H1 (cell line): Measurements from ENCODE around the gene MMEL1. TPM values are rescaled to one million over a fixed set of nuclear protein-coding genes. Genes with fewer than 3 reads are reported as not detected.

Source experiments
- CTCF ChIA-PET: fragments of 300-600 bp; sonication (Branson Sonifier 250); formaldehyde crosslinking; loops from one replicate; lab custom pipeline; 2021; ENCODE audit not compliant: partially characterized antibody; lab: Charles Lee
- POLR2A ChIA-PET: fragments of 300-600 bp; sonication (Branson Sonifier 250); formaldehyde crosslinking; loops from one replicate; lab custom pipeline; 2021; ENCODE audit warnings: inconsistent platforms; ENCODE audit not compliant: partially characterized antibody; lab: Charles Lee
- DNase-seq, 2 experiments: peaks; one replicate each; pipeline versions ENCODE4 v3.0.0 to v3.0.0-alpha.2; 2010 to 2022; ENCODE audit warnings: low spot score in 2 of 2, low read depth in 1 of 2, mixed read lengths in 1 of 2
- FAIRE-seq: peaks from 2 replicates; lab custom pipeline; 2011; peaks lifted over from hg19 to GRCh38; lab: Jason Lieb, UNC
- H2AFZ ChIP-seq: 2 replicates; pipeline ENCODE4 v1.8.1; 2012; ENCODE audit warnings: low read length, inconsistent platforms
- H2AK5ac ChIP-seq: 2 replicates; pipeline ENCODE4 v1.6.1; 2013; ENCODE audit warnings: low read depth, low read length
- H2BK120ac ChIP-seq: replicated peaks from 2 replicates; pipeline ENCODE3; 2013; ENCODE audit warnings: low read depth, low read length, inconsistent platforms
- H2BK12ac ChIP-seq: 2 replicates; pipeline ENCODE4 v1.6.1; 2013; ENCODE audit warnings: low read depth, low read length
- H2BK15ac ChIP-seq: 2 replicates; pipeline ENCODE4 v1.6.1; 2013; ENCODE audit warnings: low read length
- H2BK20ac ChIP-seq: 2 replicates; pipeline ENCODE4 v1.6.1; 2013; ENCODE audit warnings: low read length
- H2BK5ac ChIP-seq: 2 replicates; pipeline ENCODE4 v1.6.1; 2013; ENCODE audit warnings: low read depth, low read length
- H3K14ac ChIP-seq: 2 replicates; pipeline ENCODE4 v1.6.1; 2013; ENCODE audit warnings: inconsistent platforms; ENCODE audit not compliant: insufficient read length
- H3K18ac ChIP-seq: 2 replicates; pipeline ENCODE4 v1.6.1; 2013; ENCODE audit warnings: low read length; ENCODE audit errors: extremely low read depth
- H3K23ac ChIP-seq: 2 replicates; pipeline ENCODE4 v1.6.1; 2013; ENCODE audit warnings: inconsistent platforms; ENCODE audit not compliant: insufficient read length
- H3K23me2 ChIP-seq: 2 replicates; pipeline ENCODE4 v1.6.1; 2013; ENCODE audit warnings: low read depth, low read length
- H3K27ac ChIP-seq: 2 replicates; pipeline ENCODE4 v1.6.1; 2011; ENCODE audit warnings: low read depth, low read length, inconsistent platforms
- H3K27me3 ChIP-seq, 4 experiments: replicated peaks in 1 of 4; 1 replicate in 1 of 4; 2 replicates in 3 of 4; pipeline versions ENCODE4 v1.6.1 to v1.8.1; 2011 to 2013; ENCODE audit warnings: low read length in 3 of 4, mild to moderate bottlenecking in 3 of 4, inconsistent platforms in 2 of 4, mixed read lengths in 2 of 4, moderate library complexity in 1 of 4; ENCODE audit not compliant: control insufficient read depth in 3 of 4, insufficient read depth in 3 of 4; ENCODE audit errors: extremely low read depth in 1 of 4
- H3K36me3 ChIP-seq, 4 experiments: 2 replicates each; pipeline versions ENCODE4 v1.6.1 to v1.8.1; 2011 to 2013; ENCODE audit warnings: mild to moderate bottlenecking in 4 of 4, low read length in 3 of 4, moderate library complexity in 2 of 4, control low read depth in 1 of 4, inconsistent platforms in 1 of 4; ENCODE audit not compliant: insufficient read depth in 4 of 4, control insufficient read depth in 2 of 4
- H3K4ac ChIP-seq: replicated peaks from 2 replicates; pipeline ENCODE3; 2013; ENCODE audit warnings: low read length, low read depth, mixed read lengths, inconsistent platforms; ENCODE audit not compliant: insufficient read length
- H3K4me1 ChIP-seq, 4 experiments: replicated peaks in 1 of 4; 1 replicate in 1 of 4; 2 replicates in 3 of 4; pipeline versions ENCODE4 v1.6.1 to v1.8.1; 2011 to 2013; ENCODE audit warnings: low read length in 3 of 4, inconsistent platforms in 2 of 4, mixed read lengths in 1 of 4; ENCODE audit not compliant: insufficient read depth in 4 of 4, control insufficient read depth in 3 of 4
- H3K4me2 ChIP-seq, 2 experiments: 2 replicates each; pipeline versions ENCODE4 v1.6.1 to v1.8.1; 2011 to 2013; ENCODE audit warnings: low read depth in 2 of 2, low read length in 2 of 2, control low read depth in 1 of 2, inconsistent platforms in 1 of 2, mild to moderate bottlenecking in 1 of 2; ENCODE audit not compliant: insufficient read depth in 1 of 2
- H3K4me3 ChIP-seq, 4 experiments: fragments of 200-600, 300-600 bp in 1 of 4; sonication (generic), shearing (Covaris generic), sonication (Bioruptor Twin) in 1 of 4; 2 replicates each; pipeline versions ENCODE4 v1.5.1 to v1.8.1; 2011 to 2016; ENCODE audit warnings: low read length in 4 of 4, low read depth in 3 of 4, control low read depth in 2 of 4, inconsistent platforms in 2 of 4, mild to moderate bottlenecking in 2 of 4, mixed read lengths in 1 of 4, moderate library complexity in 1 of 4; ENCODE audit not compliant: insufficient read depth in 2 of 4; ENCODE audit errors: extremely low read depth in 1 of 4
- H3K56ac ChIP-seq: replicated peaks from 2 replicates; pipeline ENCODE3; 2013; ENCODE audit warnings: low read depth, mild to moderate bottlenecking, mixed read lengths, low read length, inconsistent platforms; ENCODE audit not compliant: insufficient read length
- H3K79me1 ChIP-seq: 2 replicates; pipeline ENCODE4 v1.6.1; 2013; ENCODE audit warnings: low read depth, low read length, control low read depth
- H3K79me2 ChIP-seq, 2 experiments: 2 replicates each; pipeline versions ENCODE4 v1.6.1 to v1.8.1; 2012 to 2013; ENCODE audit warnings: low read length in 2 of 2, mild to moderate bottlenecking in 2 of 2, inconsistent platforms in 1 of 2; ENCODE audit not compliant: insufficient read depth in 2 of 2, control insufficient read depth in 1 of 2
- H3K9ac ChIP-seq, 4 experiments: replicated peaks in 1 of 4; 1 replicate in 1 of 4; 2 replicates in 3 of 4; pipeline versions ENCODE4 v1.6.1 to v1.8.1; 2011 to 2013; ENCODE audit warnings: low read depth in 3 of 4, low read length in 3 of 4, control low read depth in 2 of 4, mild to moderate bottlenecking in 2 of 4, moderate library complexity in 2 of 4, inconsistent platforms in 1 of 4; ENCODE audit errors: extremely low read depth in 1 of 4
- H3K9me3 ChIP-seq, 2 experiments: 2 replicates each; pipeline versions ENCODE4 v1.6.1 to v1.8.1; 2012 to 2013; ENCODE audit warnings: mild to moderate bottlenecking in 2 of 2, moderate library complexity in 2 of 2, control low read depth in 1 of 2, inconsistent platforms in 1 of 2, low read depth in 1 of 2, low read length in 1 of 2, mixed read lengths in 1 of 2; ENCODE audit not compliant: insufficient read depth in 2 of 2
- H4K20me1 ChIP-seq, 2 experiments: replicated peaks in 1 of 2; 2 replicates each; pipeline versions ENCODE3 to v1.8.1; 2011 to 2013; ENCODE audit warnings: inconsistent platforms in 2 of 2, low read length in 2 of 2, mild to moderate bottlenecking in 1 of 2; ENCODE audit not compliant: insufficient read depth in 2 of 2, control insufficient read depth in 1 of 2
- H4K5ac ChIP-seq: 2 replicates; pipeline ENCODE4 v1.6.1; 2013; ENCODE audit warnings: low read length, low read depth, mixed read lengths, inconsistent platforms; ENCODE audit not compliant: insufficient read length
- H4K8ac ChIP-seq: 2 replicates; pipeline ENCODE4 v1.8.0; 2013; ENCODE audit warnings: mild to moderate bottlenecking, moderate library complexity, low read length, inconsistent platforms; ENCODE audit not compliant: insufficient read depth; ENCODE audit errors: extremely low read depth
- H4K91ac ChIP-seq: replicated peaks from 2 replicates; pipeline ENCODE3; 2013; ENCODE audit warnings: low read length, mixed read lengths, inconsistent platforms; ENCODE audit not compliant: insufficient read length
- CBX8 ChIP-seq: fragments of 300-800, 300-1000 bp; sonication (generic); IDR thresholded peaks from 2 replicates; pipeline ENCODE4 v1.7.1; 2016; ENCODE audit warnings: low read depth, low read length, borderline replicate concordance
- CREB1 ChIP-seq: IDR thresholded peaks from 2 replicates; pipeline ENCODE4 v1.6.1; 2012; ENCODE audit warnings: inconsistent platforms
- CTBP2 ChIP-seq: IDR thresholded peaks from 2 replicates; pipeline ENCODE4 v1.7.0; 2011; ENCODE audit warnings: borderline replicate concordance, mild to moderate bottlenecking, moderate library complexity, mixed read lengths, low read length; ENCODE audit not compliant: insufficient read depth, insufficient read length
- E2F6 ChIP-seq: IDR thresholded peaks from 2 replicates; pipeline ENCODE4 v1.6.1; 2012; ENCODE audit warnings: inconsistent platforms
- HDAC2 ChIP-seq, 2 experiments: fragments of 300-600 bp in 1 of 2; sonication (generic) in 1 of 2; IDR thresholded peaks; 2 replicates each; pipeline ENCODE4 v1.6.1; 2011 to 2012; ENCODE audit warnings: low read depth in 2 of 2, low read length in 2 of 2, mild to moderate bottlenecking in 2 of 2, moderate library complexity in 2 of 2, borderline replicate concordance in 1 of 2, inconsistent platforms in 1 of 2
- HDAC6 ChIP-seq: IDR thresholded peaks from one replicate; pipeline ENCODE4 v1.7.1; 2012; ENCODE audit warnings: low read depth, mild to moderate bottlenecking, inconsistent platforms, low read length, moderate library complexity
- KDM4A ChIP-seq: IDR thresholded peaks from one replicate; pipeline ENCODE4 v1.7.1; 2012; ENCODE audit warnings: low read depth, mild to moderate bottlenecking, moderate library complexity, low read length, inconsistent platforms; ENCODE audit not compliant: severe bottlenecking
- POLR2A ChIP-seq, 2 experiments: IDR thresholded peaks; 1 replicate in 1 of 2; 2 replicates in 1 of 2; pipeline ENCODE4 v1.6.1; 2011; ENCODE audit warnings: low read depth in 2 of 2, low read length in 2 of 2, mild to moderate bottlenecking in 2 of 2; ENCODE audit errors: control extremely low read depth in 1 of 2
- RBBP5 ChIP-seq: IDR thresholded peaks from 2 replicates; pipeline ENCODE4 v1.7.1; 2012; ENCODE audit warnings: low read depth, mild to moderate bottlenecking, inconsistent platforms, low read length, moderate library complexity, borderline replicate concordance
- WGBS, 2 experiments: shearing (Covaris generic) in 1 of 2; methylation state at CpG; one replicate each; pipeline versions ENCODE4 v1.1.6 to v1.1.7; 2013 to 2015; ENCODE audit warnings: low lambda C conversion rate in 2 of 2, mixed read lengths in 2 of 2, inconsistent platforms in 1 of 2, low coverage in 1 of 2, missing lambda C conversion rate in 1 of 2; ENCODE audit not compliant: insufficient replicate concordance in 2 of 2, insufficient coverage in 1 of 2, insufficient read length in 1 of 2; ENCODE audit errors: extremely low coverage in 1 of 2, missing lambda C conversion rate in 1 of 2; 5-methylcytosine and 5-hydroxymethylcytosine counted together
- polyA plus RNA-seq, 7 experiments: library from polyadenylated mRNA; depleted of rRNA in 3 of 7; stranded (reverse) in 5 of 7; unstranded in 2 of 7; fragments of >200 nt in 5 of 7; fragments of 200-250 nt in 2 of 7; gene quantifications; 1 replicate in 5 of 7; 2 replicates in 1 of 7; 4 replicates in 1 of 7; pipeline versions ENCODE4 v1.2.1 to v1.2.3, GENCODE V29; 2011 to 2013; ENCODE audit warnings: missing spikeins in 2 of 7, mixed read lengths in 2 of 7
- total RNA-seq: library from RNA; stranded (reverse); fragmentation: NEBNext Ultra II Directional; extraction: Animal tissue kit (Norgen Biotek cat#: 25700); gene quantifications from 2 replicates; pipeline ENCODE4 v1.2.1, GENCODE V29; 2021

The MMEL1 gene
- total and polyA plus RNA-seq, 2 of the 8 experiments (the other 6 are each of a cell fraction or from before 2014, with no cell fraction given), result 0.91 to 1.7 TPM

GRCh38 chr1:2630498-2631135 is 2.2 kb downstream of the MMEL1 start:
- WGBS, 2 experiments, result 91% methylated on average over 35 of the region's 35 CpGs; no CpG with 5 or more reads in 1 of the 2 experiments
- Histone ChIP-seq H3K79me2 (no peaks in the 10 kb centered on the region), H3K4me2 (no peak overlapping the region; a peak in 1 of 4 replicates), H4K8ac (no peak overlapping the region; the same call in 1 of the 2 replicates), H2BK20ac (0 out of 2 replicates have a peak overlapping the region, but pooled peaks have one; percentile 25), H3K9ac (no peak overlapping the region), H3K4me3 (no peak overlapping the region)
- TF ChIP-seq HDAC2 (IDR thresholded peaks at IDR 0.05; ENCODE audit: borderline replicate concordance in 1 of 2, low read depth in 2 of 2, low read length in 2 of 2), result no peak
- TF ChIP-seq E2F6, result no peak
- TF ChIP-seq HDAC6, result no peak
- TF ChIP-seq CTBP2, result no peak
- no peak for TF ChIP-seq CREB1
- no peak for TF ChIP-seq CBX8
- TF ChIP-seq RBBP5, result no peak
- no peak for TF ChIP-seq KDM4A
- no peak for TF ChIP-seq POLR2A (IDR thresholded peaks at IDR 0.05; ENCODE audit: control extremely low read depth in 1 of 2, low read depth in 2 of 2, low read length in 2 of 2)
- TF ChIP-seq, all 59 proteins: peak for 0
- H2BK12ac ChIP-seq, result peak overlapping the region; percentile 84; the same call in 1 of the 2 replicates
- H3K27me3 ChIP-seq, result peaks cover 22 to 52% (median 36%) of the 10 kb centered on the region in 4 experiments
- peaks cover 6% of the 10 kb centered on the region for H3K23me2 ChIP-seq
- H3K79me1 ChIP-seq, result no peaks in the 10 kb centered on the region
- H4K91ac ChIP-seq, result peak overlapping the region; percentile 95
- H3K4ac ChIP-seq, result peak overlapping the region; percentile 99
- H3K4me1 ChIP-seq, result peaks cover 0 to 31% (median 21%) of the 10 kb centered on the region in 4 experiments; a peak in 6 of 7 replicates
- H4K20me1 ChIP-seq, result peaks cover 0 to 11% of the 10 kb centered on the region in 2 experiments
- FAIRE-seq (no peak), DNase-seq (no peak)
- peak overlapping the region; percentile 40 for H3K14ac ChIP-seq
- ChIA-PET CTCF (no interaction called here), POLR2A (no interaction called here)
- peak overlapping the region; percentile 28; the same call in 1 of the 2 replicates for H2BK5ac ChIP-seq
- H2BK15ac ChIP-seq, result peak overlapping the region; percentile 82
- no peak overlapping the region for H4K5ac ChIP-seq
- no peak overlapping the region for H3K56ac ChIP-seq
- H2BK120ac ChIP-seq, result peak overlapping the region; percentile 83
- H3K9me3 ChIP-seq, result peaks cover 0 to 4% of the 10 kb centered on the region in 2 experiments; a peak in 1 of 4 replicates
- H3K36me3 ChIP-seq, result no peaks in the 10 kb centered on the region
- no peak overlapping the region for H2AFZ ChIP-seq
- no peak overlapping the region for H3K18ac ChIP-seq
- peak overlapping the region; percentile 76 for H2AK5ac ChIP-seq
- no peak overlapping the region for H3K27ac ChIP-seq
- no peak overlapping the region for H3K23ac ChIP-seq
